IMR-90 (cell line): ENCODE data around the gene SLAMF8.

ENCODE experiments used
- CTCF ChIP-seq: conservative IDR thresholded peaks from 2 replicates; pipeline ENCODE4 v1.5.1; 2012; ENCODE audit warnings: mild to moderate bottlenecking, low read depth, low read length, improper control_type of control experiment
- FOS ChIP-seq: fragments of 150-350 bp; IDR thresholded peaks from 2 replicates; pipeline ENCODE4 v1.6.1; 2016; ENCODE audit warnings: low read depth, low read length
- MAFK ChIP-seq: IDR thresholded peaks from 2 replicates; pipeline ENCODE4 v1.6.1; 2012; ENCODE audit warnings: low read depth, low read length, improper control_type of control experiment
- MXI1 ChIP-seq: IDR thresholded peaks from 2 replicates; pipeline ENCODE4 v1.6.1; 2012; ENCODE audit warnings: low read depth, mild to moderate bottlenecking, low read length, moderate library complexity, borderline replicate concordance
- POLR2A ChIP-seq: IDR thresholded peaks from 2 replicates; pipeline ENCODE4 v1.6.1; 2012; ENCODE audit warnings: mild to moderate bottlenecking, low read depth, low read length
- RAD21 ChIP-seq: IDR thresholded peaks from 2 replicates; pipeline ENCODE4 v1.6.1; 2012; ENCODE audit warnings: low read length, improper control_type of control experiment
- RFX5 ChIP-seq: IDR thresholded peaks from 2 replicates; pipeline ENCODE4 v1.8.0; 2012; ENCODE audit warnings: low read depth, mild to moderate bottlenecking, low read length, moderate library complexity
- SMC3 ChIP-seq: fragments of 150-350 bp; IDR thresholded peaks from 2 replicates; pipeline ENCODE4 v1.6.1; 2016; ENCODE audit warnings: low read depth, mild to moderate bottlenecking, antibody characterized with exemption, low read length, moderate library complexity

- TF ChIP-seq RAD21 = no peak
- TF ChIP-seq MXI1 = no peak
- no peak for TF ChIP-seq CTCF
- TF ChIP-seq POLR2A = no peak
- no peak for TF ChIP-seq RFX5
- TF ChIP-seq MAFK = no peak
- no peak for TF ChIP-seq SMC3
- TF ChIP-seq FOS = peak; percentile 77; the same call in 1 of the 2 replicates
Measured at GRCh38 chr1:159881622-159882526, 55.2 kb downstream of the SLAMF8 start.
